Measurements from ENCODE around the gene DPF1. TPM values are rescaled to one million over a fixed set of nuclear protein-coding genes. Genes with fewer than 3 reads are reported as not detected.

The DPF1 gene
- total and polyA plus RNA-seq, 2 experiments from 2014 or later: 6.5 to 7.8 TPM

DNA sequence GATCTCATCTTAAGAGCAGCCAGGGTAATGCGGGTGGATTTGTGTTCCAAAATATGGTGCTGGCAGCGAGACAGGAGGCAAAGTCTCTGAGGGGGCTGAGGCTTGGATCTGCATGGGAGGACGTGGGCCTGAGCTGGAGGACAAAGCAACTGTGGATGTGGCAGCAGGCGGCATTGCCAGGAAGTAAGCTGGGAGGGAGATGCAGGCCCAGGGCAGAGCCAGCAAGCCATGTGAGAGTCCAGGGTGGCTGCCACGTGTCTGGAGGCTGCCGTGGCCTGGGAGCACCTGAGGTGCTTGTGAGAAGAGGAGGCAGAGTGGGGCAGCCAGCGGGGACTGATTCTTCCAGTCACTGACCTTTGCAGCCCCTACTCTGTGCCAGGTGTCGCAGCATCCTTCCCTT, 52.0 kb downstream of the DPF1 start:
- Histone ChIP-seq H3K27me3 (no peaks in the 10 kb centered on the region), H3K4me3 (no peak overlapping the region), H3K4me1 (ENCODE audit: low read depth) (no peaks in the 10 kb centered on the region), H3K27ac (no peak overlapping the region), H3K9me3 (ENCODE audit: low read depth) (no peaks in the 10 kb centered on the region), H3K36me3 (no peaks in the 10 kb centered on the region)
- TF ChIP-seq, protein P1, sequence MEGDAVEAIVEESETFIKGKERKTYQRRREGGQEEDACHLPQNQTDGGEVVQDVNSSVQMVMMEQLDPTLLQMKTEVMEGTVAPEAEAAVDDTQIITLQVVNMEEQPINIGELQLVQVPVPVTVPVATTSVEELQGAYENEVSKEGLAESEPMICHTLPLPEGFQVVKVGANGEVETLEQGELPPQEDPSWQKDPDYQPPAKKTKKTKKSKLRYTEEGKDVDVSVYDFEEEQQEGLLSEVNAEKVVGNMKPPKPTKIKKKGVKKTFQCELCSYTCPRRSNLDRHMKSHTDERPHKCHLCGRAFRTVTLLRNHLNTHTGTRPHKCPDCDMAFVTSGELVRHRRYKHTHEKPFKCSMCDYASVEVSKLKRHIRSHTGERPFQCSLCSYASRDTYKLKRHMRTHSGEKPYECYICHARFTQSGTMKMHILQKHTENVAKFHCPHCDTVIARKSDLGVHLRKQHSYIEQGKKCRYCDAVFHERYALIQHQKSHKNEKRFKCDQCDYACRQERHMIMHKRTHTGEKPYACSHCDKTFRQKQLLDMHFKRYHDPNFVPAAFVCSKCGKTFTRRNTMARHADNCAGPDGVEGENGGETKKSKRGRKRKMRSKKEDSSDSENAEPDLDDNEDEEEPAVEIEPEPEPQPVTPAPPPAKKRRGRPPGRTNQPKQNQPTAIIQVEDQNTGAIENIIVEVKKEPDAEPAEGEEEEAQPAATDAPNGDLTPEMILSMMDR (IDR thresholded peaks at IDR 0.05; ENCODE audit: low read depth, low read length): no peak
- DNase-seq (ENCODE audit: low read depth in 1 of 2, low spot score in 1 of 2): no peak

DNA sequence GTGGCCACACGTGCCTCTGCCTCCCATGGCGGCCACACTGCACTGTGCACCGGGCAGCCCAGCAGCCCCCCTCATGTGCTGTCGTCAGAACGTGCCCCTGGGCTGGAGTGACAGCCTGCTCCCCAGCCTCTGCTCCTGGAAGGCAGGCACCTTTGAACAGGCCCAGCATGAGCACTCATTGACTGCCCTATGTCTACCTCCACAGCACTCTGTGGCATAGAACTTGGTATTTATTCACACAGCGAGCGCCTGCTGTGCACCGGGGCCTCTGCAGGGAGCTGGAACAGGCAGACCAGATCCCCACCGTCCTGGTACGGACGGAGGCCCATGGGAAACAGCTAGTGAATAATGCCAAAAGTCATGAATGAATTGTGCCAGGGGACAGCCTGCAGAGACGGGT, 53.7 kb downstream of the DPF1 start:
- no peak for DNase-seq (ENCODE audit: low read depth in 1 of 2, low spot score in 1 of 2)
- TF ChIP-seq, protein P1 (IDR thresholded peaks at IDR 0.05; ENCODE audit: low read depth, low read length): no peak
- Histone ChIP-seq H3K4me3 (no peak overlapping the region), H3K27ac (no peak overlapping the region), H3K9me3 (ENCODE audit: low read depth) (no peaks in the 10 kb centered on the region), H3K27me3 (no peaks in the 10 kb centered on the region), H3K36me3 (no peaks in the 10 kb centered on the region), H3K4me1 (ENCODE audit: low read depth) (no peaks in the 10 kb centered on the region)

DNA sequence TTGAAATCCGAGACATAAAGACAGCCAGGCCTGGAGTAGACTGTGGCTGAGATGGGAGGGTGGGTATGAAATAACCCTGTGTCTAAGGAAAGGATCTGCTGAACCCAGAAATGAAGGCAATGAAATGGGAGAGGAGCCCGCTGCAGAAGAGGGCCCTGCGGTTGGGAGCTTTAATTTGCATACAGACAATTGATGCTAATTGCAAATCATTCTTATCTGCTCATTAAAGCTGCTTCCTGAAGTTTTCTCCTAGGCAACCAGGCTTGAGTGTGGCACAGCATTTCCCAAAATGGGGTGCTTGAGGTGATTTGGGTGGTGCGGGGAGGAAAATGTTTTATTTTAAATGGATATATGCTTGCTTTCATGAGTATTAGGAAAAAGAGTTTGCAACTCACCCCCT, 55.4 kb downstream of the DPF1 start:
- Histone ChIP-seq H3K4me1 (ENCODE audit: low read depth) (no peaks in the 10 kb centered on the region), H3K4me3 (no peak overlapping the region), H3K36me3 (peaks cover 2% of the 10 kb centered on the region), H3K27me3 (no peaks in the 10 kb centered on the region), H3K9me3 (ENCODE audit: low read depth) (no peaks in the 10 kb centered on the region), H3K27ac (no peak overlapping the region)
- TF ChIP-seq, protein P1 (IDR thresholded peaks at IDR 0.05; ENCODE audit: low read depth, low read length): no peak
- DNase-seq (ENCODE audit: low read depth in 1 of 2, low spot score in 1 of 2): no peak

DNA sequence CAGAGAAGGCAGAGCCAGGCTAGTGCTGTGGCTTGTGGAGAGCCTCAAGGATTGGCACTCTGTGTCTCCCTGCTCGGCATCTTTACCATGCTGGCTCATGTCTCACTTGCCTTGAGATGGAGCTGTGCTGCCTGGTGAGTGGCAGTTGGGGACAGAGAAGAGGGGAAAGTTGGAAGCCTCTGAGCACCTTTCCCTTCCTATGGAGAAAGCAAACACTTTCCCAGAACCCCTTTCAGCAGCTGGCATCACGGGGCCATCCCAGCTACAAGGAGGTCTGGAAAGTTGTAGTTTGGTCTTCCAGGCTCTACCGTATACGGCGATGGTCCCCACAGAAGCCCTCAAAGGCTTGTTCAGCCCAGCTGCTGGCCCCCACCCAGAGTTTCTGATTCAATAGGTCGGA, 58.7 kb downstream of the DPF1 start:
- Histone ChIP-seq H3K9me3 (ENCODE audit: low read depth) (no peaks in the 10 kb centered on the region), H3K4me1 (ENCODE audit: low read depth) (no peaks in the 10 kb centered on the region), H3K4me3 (no peak overlapping the region), H3K27me3 (no peaks in the 10 kb centered on the region), H3K27ac (no peak overlapping the region), H3K36me3 (peaks cover 11% of the 10 kb centered on the region)
- TF ChIP-seq, protein P1 (IDR thresholded peaks at IDR 0.05; ENCODE audit: low read depth, low read length): no peak
- no peak for DNase-seq (ENCODE audit: low read depth in 1 of 2, low spot score in 1 of 2)

DNA sequence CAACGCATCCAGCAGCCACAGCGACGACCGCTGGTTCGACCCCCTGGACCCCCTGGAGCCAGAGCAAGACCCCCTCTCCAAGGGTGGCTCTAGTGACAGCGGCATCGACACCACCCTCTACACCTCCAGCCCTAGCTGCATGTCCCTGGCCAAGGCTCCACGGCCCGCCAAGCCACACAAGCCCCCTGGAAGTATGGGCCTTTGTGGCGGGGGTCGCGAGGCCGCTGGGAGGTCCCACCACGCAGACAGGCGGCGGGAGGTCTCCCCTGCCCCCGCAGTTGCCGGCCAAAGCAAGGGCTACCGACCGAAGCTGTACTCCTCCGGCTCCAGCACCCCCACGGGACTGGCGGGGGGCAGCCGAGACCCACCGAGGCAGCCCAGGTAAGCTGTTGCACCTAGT, 59.5 kb downstream of the DPF1 start:
- no peak overlapping the region for H3K27ac ChIP-seq
- TF ChIP-seq, protein P1 (IDR thresholded peaks at IDR 0.05; ENCODE audit: low read depth, low read length): no peak
- no peaks in the 10 kb centered on the region for H3K4me1 ChIP-seq (ENCODE audit: low read depth)
- H3K27me3 ChIP-seq: no peaks in the 10 kb centered on the region
- H3K36me3 ChIP-seq: peaks cover 11% of the 10 kb centered on the region
- H3K4me3 ChIP-seq: no peak overlapping the region
- no peak for DNase-seq (ENCODE audit: low read depth in 1 of 2, low spot score in 1 of 2)
- no peaks in the 10 kb centered on the region for H3K9me3 ChIP-seq (ENCODE audit: low read depth)

All from cardiac muscle cell (in vitro differentiated cells and primary cell).